Right renal cortex interstitium (tissue), 3 donors: Measurements from ENCODE around the gene PATJ. TPM values are rescaled to one million over a fixed set of nuclear protein-coding genes. Genes with fewer than 3 reads are reported as not detected.
"Not testable (repeated sequence)": the region's sequence is repeated elsewhere in the genome, so short reads cannot be mapped to it uniquely, and the experiment has no call there.

Source experiments
- DNase-seq, 3 donors: peaks; one replicate each; pipeline ENCODE4 v3.0.0-alpha.2; 2013; ENCODE audit warnings: low read depth in 3 of 3, low spot score in 2 of 3
- polyA plus RNA-seq, 3 donors: library from polyadenylated mRNA; unstranded; fragments of 120-200 nt; gene quantifications; one replicate each; pipeline ENCODE4 v1.2.1, GENCODE V29; 2013; ENCODE audit not compliant: insufficient read length in 3 of 3

PATJ gene
- polyA plus RNA-seq, 3 donors, result 42.6 to 46.5 (median 42.9) TPM

GRCh38 chr1:61936839-61937238, 194.6 kb downstream of the PATJ start:
- no peak for DNase-seq

GRCh38 chr1:61941794-61942193, 199.5 kb downstream of the PATJ start:
- DNase-seq, result no peak

GRCh38 chr1:61942856-61943255, 200.6 kb downstream of the PATJ start:
- no peak for DNase-seq

GRCh38 chr1:61948685-61949084, 206.4 kb downstream of the PATJ start:
- DNase-seq, result not testable (repeated sequence)

GRCh38 chr1:61950418-61950817, 208.1 kb downstream of the PATJ start:
- no peak for DNase-seq

- DNase-seq, result no peak
Measured at GRCh38 chr1:61951731-61952580, 209.7 kb downstream of the PATJ start.

GRCh38 chr1:61952675-61953074, 210.4 kb downstream of the PATJ start:
- no peak for DNase-seq

- DNase-seq, result no peak
Measured at GRCh38 chr1:61953076-61953789, 211.0 kb downstream of the PATJ start.

GRCh38 chr1:61953790-61954150, 211.5 kb downstream of the PATJ start:
- no peak for DNase-seq

- no peak for DNase-seq
Measured at GRCh38 chr1:61955261-61955660, 213.0 kb downstream of the PATJ start.

GRCh38 chr1:61956016-61956645, 213.9 kb downstream of the PATJ start:
- DNase-seq, result no peak

GRCh38 chr1:61956784-61957183, 214.5 kb downstream of the PATJ start:
- no peak for DNase-seq

- DNase-seq, result no peak
Measured at GRCh38 chr1:61961009-61961408, 218.7 kb downstream of the PATJ start.

- no peak for DNase-seq
Measured at GRCh38 chr1:61962631-61963030, 220.4 kb downstream of the PATJ start.

GRCh38 chr1:61966450-61967225, 224.4 kb downstream of the PATJ start:
- DNase-seq, result not testable (repeated sequence)

- no peak for DNase-seq
Measured at GRCh38 chr1:61967750-61968149, 225.5 kb downstream of the PATJ start.

GRCh38 chr1:61968869-61969268, 226.6 kb downstream of the PATJ start:
- DNase-seq, result no peak

GRCh38 chr1:61973100-61973837, 231.0 kb downstream of the PATJ start:
- DNase-seq, result no peak

- DNase-seq, result no peak
Measured at GRCh38 chr1:61975638-61976037, 233.4 kb downstream of the PATJ start.

- DNase-seq, result no peak
Measured at GRCh38 chr1:61976566-61976965, 234.3 kb downstream of the PATJ start.
